Glutamatergic neuron (in vitro differentiated cells): ENCODE measurements around the gene RFK. TPM values are rescaled to one million over a fixed set of nuclear protein-coding genes. Genes with fewer than 3 reads are reported as not detected.

ENCODE experiments used
- DNase-seq: peaks from one replicate; pipeline ENCODE4 v3.0.0; 2022
- H3K27ac Mint-ChIP-seq: one replicate; pipeline ENCODE4 v1.8.0; 2020; ENCODE audit warnings: mild to moderate bottlenecking, mixed read lengths, inconsistent platforms; ENCODE audit not compliant: unreplicated experiment
- H3K27me3 Mint-ChIP-seq: one replicate; pipeline ENCODE4 v1.8.0; 2020; ENCODE audit warnings: mild to moderate bottlenecking, moderate library complexity, mixed read lengths, inconsistent platforms; ENCODE audit not compliant: unreplicated experiment
- H3K36me3 Mint-ChIP-seq: one replicate; pipeline ENCODE4 v1.8.0; 2020; ENCODE audit warnings: mild to moderate bottlenecking, mixed read lengths, inconsistent platforms; ENCODE audit not compliant: unreplicated experiment
- H3K4me1 Mint-ChIP-seq: one replicate; pipeline ENCODE4 v1.8.0; 2020; ENCODE audit warnings: mild to moderate bottlenecking, low read depth, mixed read lengths, inconsistent platforms; ENCODE audit not compliant: unreplicated experiment
- H3K4me3 Mint-ChIP-seq: one replicate; pipeline ENCODE4 v1.8.0; 2020; ENCODE audit warnings: mild to moderate bottlenecking, mixed read lengths, inconsistent platforms; ENCODE audit not compliant: unreplicated experiment
- H3K9me3 Mint-ChIP-seq: one replicate; pipeline ENCODE4 v1.8.0; 2020; ENCODE audit warnings: mild to moderate bottlenecking, moderate library complexity, mixed read lengths, inconsistent platforms; ENCODE audit not compliant: unreplicated experiment
- CTCF ChIP-seq: fragments of 200-600 bp; sonication (generic); IDR thresholded peaks from one replicate; pipeline ENCODE4 v1.5.0; 2021; ENCODE audit not compliant: partially characterized antibody, unreplicated experiment
- total RNA-seq: library from RNA; stranded (reverse); fragmentation: NEBNext Ultra II Directional; extraction: Animal tissue kit (Norgen Biotek cat#: 25700); gene quantifications from one replicate; pipeline ENCODE4 v1.2.1, GENCODE V29; 2021; ENCODE audit not compliant: unreplicated experiment

RFK gene
- total RNA-seq, 1 donor from 2014 or later: 12.7 TPM

DNA sequence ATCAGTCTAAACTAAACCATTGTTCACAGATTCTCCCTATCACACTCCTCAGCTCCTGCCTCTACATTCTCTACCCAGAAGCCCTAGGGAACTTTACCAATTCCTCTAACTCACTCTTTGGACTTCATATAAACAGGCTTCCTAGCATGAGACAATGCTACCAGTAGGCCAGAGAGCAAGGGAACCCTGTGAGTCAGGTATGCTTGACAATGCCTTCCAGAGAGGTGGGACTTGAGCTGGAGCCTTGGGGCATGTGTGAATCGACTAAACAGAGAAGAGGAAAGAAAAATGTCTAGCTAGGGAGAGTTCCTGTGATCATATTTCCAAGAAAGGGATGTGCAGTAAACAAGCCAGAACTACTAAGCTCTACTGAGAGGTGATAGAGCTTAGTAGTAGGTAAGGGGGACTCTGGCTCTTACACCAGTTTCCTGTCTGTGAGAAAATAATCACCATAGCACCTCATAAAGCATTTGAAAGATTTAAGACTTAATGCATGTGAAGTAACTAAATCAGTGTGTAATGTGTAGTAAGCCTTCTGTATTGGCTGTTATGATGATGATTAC is 6.4 kb upstream of the RFK start:
- no peak for TF ChIP-seq CTCF
- Mint-ChIP-seq H3K36me3 (no peaks in the 10 kb centered on the region), H3K9me3 (no peaks in the 10 kb centered on the region), H3K4me1 (no peaks in the 10 kb centered on the region), H3K27me3 (peaks cover 2% of the 10 kb centered on the region), H3K4me3 (no peak overlapping the region), H3K27ac (no peak overlapping the region)
- no peak for DNase-seq

DNA sequence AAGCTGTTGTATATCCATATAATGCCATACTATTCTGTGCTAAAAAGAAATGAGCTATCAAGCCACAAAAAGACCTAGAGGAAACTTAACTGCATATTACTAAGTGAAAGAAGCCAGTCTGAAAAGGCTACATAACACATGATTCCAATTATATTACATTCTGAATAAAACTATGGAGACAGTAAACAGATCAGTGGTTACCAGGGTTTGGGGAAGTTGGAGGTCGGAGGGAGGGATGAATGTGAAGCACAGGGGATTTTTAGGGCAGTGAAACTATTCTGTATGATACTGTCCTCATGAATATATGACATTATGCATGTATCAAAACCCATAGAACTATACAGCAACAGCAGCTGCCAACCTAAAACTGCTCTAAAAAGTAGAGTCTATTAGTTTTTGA is 5.6 kb upstream of the RFK start:
- DNase-seq: no peak
- Mint-ChIP-seq H3K4me1 (no peaks in the 10 kb centered on the region), H3K27me3 (peaks cover 2% of the 10 kb centered on the region)

GRCh38 chr9:76396597-76396996 is 2.4 kb upstream of the RFK start:
- Mint-ChIP-seq H3K36me3 (no peaks in the 10 kb centered on the region), H3K27me3 (peaks cover 2% of the 10 kb centered on the region), H3K4me1 (no peaks in the 10 kb centered on the region), H3K27ac (no peak overlapping the region), H3K9me3 (peaks cover 7% of the 10 kb centered on the region), H3K4me3 (no peak overlapping the region)
- no peak for TF ChIP-seq CTCF
- DNase-seq: no peak

More for the DNA sequence above, 5.6 kb upstream of the RFK start:
- H3K27ac Mint-ChIP-seq: no peak overlapping the region
- TF ChIP-seq CTCF: no peak
- no peaks in the 10 kb centered on the region for H3K36me3 Mint-ChIP-seq
- peaks cover 3% of the 10 kb centered on the region for H3K9me3 Mint-ChIP-seq
- H3K4me3 Mint-ChIP-seq: no peak overlapping the region

- no peaks in the 10 kb centered on the region for H3K36me3 Mint-ChIP-seq
- TF ChIP-seq CTCF: no peak
- no peak overlapping the region for H3K4me3 Mint-ChIP-seq
- peaks cover 7% of the 10 kb centered on the region for H3K9me3 Mint-ChIP-seq
- peaks cover 2% of the 10 kb centered on the region for H3K27me3 Mint-ChIP-seq
- no peak overlapping the region for H3K27ac Mint-ChIP-seq
- DNase-seq: no peak
- no peaks in the 10 kb centered on the region for H3K4me1 Mint-ChIP-seq
Measured at GRCh38 chr9:76396144-76396543, 1.9 kb upstream of the RFK start.

DNA sequence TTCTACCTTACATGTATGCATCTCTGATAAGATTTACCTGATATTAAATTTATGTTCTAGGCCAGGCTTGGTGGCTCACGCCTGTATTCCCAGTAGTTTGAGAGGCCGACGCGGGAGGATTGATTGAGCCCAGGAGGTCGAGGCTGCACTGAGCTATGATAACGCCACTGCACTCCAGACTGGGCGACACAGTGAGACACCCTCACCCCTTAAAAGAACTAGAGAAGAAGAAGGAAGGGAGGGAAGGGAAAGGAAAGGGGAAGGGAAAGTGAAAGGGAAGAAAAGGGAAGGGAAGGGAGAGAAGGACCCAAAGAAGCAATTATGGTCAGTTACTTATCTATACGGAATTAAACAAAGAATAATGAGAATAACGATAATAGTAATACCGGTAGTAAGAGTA is 1.2 kb upstream of the RFK start:
- Mint-ChIP-seq H3K4me1 (no peaks in the 10 kb centered on the region), H3K27me3 (no peaks in the 10 kb centered on the region), H3K27ac (peak overlapping the region; percentile 39), H3K36me3 (no peaks in the 10 kb centered on the region), H3K9me3 (peaks cover 7% of the 10 kb centered on the region), H3K4me3 (peak overlapping the region; percentile 58)
- no peak for DNase-seq
- TF ChIP-seq CTCF: no peak
